ENCODE data around the gene TFF3. TPM values are rescaled to one million over a fixed set of nuclear protein-coding genes. Genes with fewer than 3 reads are reported as not detected.

The TFF3 gene
- total and polyA plus RNA-seq, 2 experiments from 2014 or later: 84.4 to 589 TPM

DNA sequence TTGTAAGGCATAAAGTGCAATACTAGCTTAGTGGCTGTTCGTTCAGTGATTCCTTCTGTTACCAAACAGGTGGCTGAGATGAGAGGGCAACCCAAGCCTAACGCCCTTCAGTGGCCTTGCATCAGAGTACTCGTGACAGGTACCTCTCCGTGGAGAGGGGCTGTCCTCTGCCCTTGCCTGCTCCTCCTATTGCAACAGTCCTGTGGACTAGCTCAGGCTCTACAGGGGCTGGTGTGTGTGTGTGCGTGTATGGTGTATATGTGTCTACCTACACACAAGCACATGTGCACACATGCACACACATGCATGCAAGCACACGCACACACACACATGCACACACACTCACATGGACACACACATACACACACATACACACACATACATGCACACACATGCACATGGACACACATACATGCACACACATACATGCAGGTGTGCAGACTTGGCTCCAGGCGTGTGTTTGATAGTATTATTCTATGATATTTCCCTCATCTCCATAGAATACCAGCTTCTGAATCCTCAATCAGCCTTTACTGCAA, 15.1 kb downstream of the TFF3 start:
- H3K79me2 ChIP-seq: no peaks in the 10 kb centered on the region
- H2AFZ ChIP-seq: no peak overlapping the region
- 90% methylated on average over 7 of the region's 7 CpGs for WGBS (ENCODE audit: low lambda C conversion rate, missing lambda C conversion rate)
- H3K4me1 ChIP-seq (ENCODE audit: insufficient read depth): peaks cover 3% of the 10 kb centered on the region
- TF ChIP-seq EZH2phosphoT487 (IDR thresholded peaks at IDR 0.05; ENCODE audit: low read depth, severe bottlenecking, unreplicated experiment): no peak
- TF ChIP-seq, protein P1, sequence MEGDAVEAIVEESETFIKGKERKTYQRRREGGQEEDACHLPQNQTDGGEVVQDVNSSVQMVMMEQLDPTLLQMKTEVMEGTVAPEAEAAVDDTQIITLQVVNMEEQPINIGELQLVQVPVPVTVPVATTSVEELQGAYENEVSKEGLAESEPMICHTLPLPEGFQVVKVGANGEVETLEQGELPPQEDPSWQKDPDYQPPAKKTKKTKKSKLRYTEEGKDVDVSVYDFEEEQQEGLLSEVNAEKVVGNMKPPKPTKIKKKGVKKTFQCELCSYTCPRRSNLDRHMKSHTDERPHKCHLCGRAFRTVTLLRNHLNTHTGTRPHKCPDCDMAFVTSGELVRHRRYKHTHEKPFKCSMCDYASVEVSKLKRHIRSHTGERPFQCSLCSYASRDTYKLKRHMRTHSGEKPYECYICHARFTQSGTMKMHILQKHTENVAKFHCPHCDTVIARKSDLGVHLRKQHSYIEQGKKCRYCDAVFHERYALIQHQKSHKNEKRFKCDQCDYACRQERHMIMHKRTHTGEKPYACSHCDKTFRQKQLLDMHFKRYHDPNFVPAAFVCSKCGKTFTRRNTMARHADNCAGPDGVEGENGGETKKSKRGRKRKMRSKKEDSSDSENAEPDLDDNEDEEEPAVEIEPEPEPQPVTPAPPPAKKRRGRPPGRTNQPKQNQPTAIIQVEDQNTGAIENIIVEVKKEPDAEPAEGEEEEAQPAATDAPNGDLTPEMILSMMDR (IDR thresholded peaks at IDR 0.05; ENCODE audit: poor library complexity): no peak
- TF ChIP-seq EZH2 (IDR thresholded peaks at IDR 0.05; ENCODE audit: borderline replicate concordance): no peak
- no peak for DNase-seq (ENCODE audit: low spot score)
- no peaks in the 10 kb centered on the region for H3K9me3 ChIP-seq (ENCODE audit: low read depth)
- no peaks in the 10 kb centered on the region for H4K20me1 ChIP-seq (ENCODE audit: insufficient read depth, poor library complexity, severe bottlenecking)
- no peaks in the 10 kb centered on the region for H3K9me2 ChIP-seq (replicated peaks; ENCODE audit: insufficient read depth)
- no peaks in the 10 kb centered on the region for H3K27me3 ChIP-seq
- H3K4me3 ChIP-seq: no peak overlapping the region
- H3K36me3 ChIP-seq (replicated peaks; ENCODE audit: insufficient read depth, low read depth): no peaks in the 10 kb centered on the region
- no peak overlapping the region for H3K27ac ChIP-seq
- no peak overlapping the region for H3K4me2 ChIP-seq

DNA sequence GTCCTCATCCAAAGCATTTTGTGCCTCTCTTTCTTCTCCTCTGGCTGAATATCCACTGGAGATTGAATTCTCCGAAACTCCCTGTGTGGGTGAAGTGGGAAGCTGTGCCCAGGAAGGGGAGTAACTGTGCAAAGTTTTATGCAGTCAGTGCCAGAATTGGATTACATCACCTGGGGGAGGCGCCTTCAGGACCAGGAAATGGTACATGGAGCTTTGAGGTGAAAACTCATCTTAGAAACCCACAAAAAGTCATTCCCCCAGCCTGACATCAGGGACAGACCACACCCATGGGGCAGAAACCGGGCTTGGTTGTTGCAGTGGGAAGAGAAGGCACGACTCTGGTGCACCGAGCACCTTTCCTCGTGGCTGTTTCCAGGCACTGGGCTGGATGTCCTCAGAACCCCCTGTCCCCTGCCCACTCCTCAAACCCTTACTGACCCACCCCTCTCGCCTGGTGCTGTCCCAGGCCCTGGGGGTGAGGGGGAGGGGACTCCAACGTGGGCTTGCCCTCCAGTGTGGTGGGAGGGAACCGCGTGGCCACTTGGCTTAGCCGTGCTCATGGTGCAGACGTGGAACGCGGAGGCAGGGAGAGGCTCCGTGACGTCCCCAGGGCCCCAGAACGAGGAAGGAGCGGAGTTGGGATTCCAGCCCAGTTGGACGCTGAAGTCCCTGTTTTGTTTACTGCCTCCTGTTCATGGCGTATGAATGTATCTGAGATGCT, 15.7 kb downstream of the TFF3 start:
- no peaks in the 10 kb centered on the region for H3K27me3 ChIP-seq
- no peak for DNase-seq (ENCODE audit: low spot score)
- no peak overlapping the region for H3K27ac ChIP-seq
- TF ChIP-seq, protein P1 (IDR thresholded peaks at IDR 0.05; ENCODE audit: poor library complexity): no peak
- TF ChIP-seq EZH2 (IDR thresholded peaks at IDR 0.05; ENCODE audit: borderline replicate concordance): no peak
- TF ChIP-seq EZH2phosphoT487 (IDR thresholded peaks at IDR 0.05; ENCODE audit: low read depth, severe bottlenecking, unreplicated experiment): no peak
- no peaks in the 10 kb centered on the region for H3K79me2 ChIP-seq
- peaks cover 3% of the 10 kb centered on the region for H3K4me1 ChIP-seq (ENCODE audit: insufficient read depth)
- no peak overlapping the region for H3K4me2 ChIP-seq
- no peaks in the 10 kb centered on the region for H3K9me3 ChIP-seq (ENCODE audit: low read depth)
- WGBS (ENCODE audit: low lambda C conversion rate, missing lambda C conversion rate): 93% methylated on average over 20 of the region's 20 CpGs
- H4K20me1 ChIP-seq (ENCODE audit: insufficient read depth, poor library complexity, severe bottlenecking): no peaks in the 10 kb centered on the region
- no peaks in the 10 kb centered on the region for H3K36me3 ChIP-seq (replicated peaks; ENCODE audit: insufficient read depth, low read depth)
- H3K9me2 ChIP-seq (replicated peaks; ENCODE audit: insufficient read depth): no peaks in the 10 kb centered on the region
- no peak overlapping the region for H3K4me3 ChIP-seq
- no peak overlapping the region for H2AFZ ChIP-seq

DNA sequence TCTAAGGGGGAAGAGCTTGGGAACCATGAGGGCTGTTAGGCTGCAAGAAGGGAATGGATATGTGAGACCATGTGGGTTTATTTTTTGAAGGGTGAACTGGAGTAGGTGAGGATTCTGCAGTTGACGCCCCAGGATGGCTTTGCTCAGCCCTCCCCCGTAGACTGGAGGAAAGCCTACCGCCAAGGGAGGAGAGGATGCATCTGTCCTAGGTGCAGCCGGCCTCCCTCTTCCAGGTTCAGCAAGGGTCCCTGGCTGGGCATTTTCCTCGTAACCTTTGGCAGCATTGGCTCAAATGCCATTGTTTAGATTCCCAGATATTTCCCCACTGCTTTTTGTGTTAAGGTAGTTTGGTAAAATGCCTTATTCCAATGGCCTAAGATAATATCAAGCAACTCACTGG, 16.6 kb downstream of the TFF3 start:
- Histone ChIP-seq H2AFZ (no peak overlapping the region), H3K4me3 (no peak overlapping the region), H4K20me1 (ENCODE audit: insufficient read depth, poor library complexity, severe bottlenecking) (no peaks in the 10 kb centered on the region), H3K4me2 (no peak overlapping the region), H3K27me3 (no peaks in the 10 kb centered on the region), H3K36me3 (replicated peaks; ENCODE audit: insufficient read depth, low read depth) (no peaks in the 10 kb centered on the region), H3K9me2 (replicated peaks; ENCODE audit: insufficient read depth) (no peaks in the 10 kb centered on the region), H3K9me3 (ENCODE audit: low read depth) (no peaks in the 10 kb centered on the region), H3K4me1 (ENCODE audit: insufficient read depth) (peaks cover 3% of the 10 kb centered on the region), H3K79me2 (no peaks in the 10 kb centered on the region), H3K27ac (no peak overlapping the region)
- TF ChIP-seq EZH2 (IDR thresholded peaks at IDR 0.05; ENCODE audit: borderline replicate concordance) (no peak), EZH2phosphoT487 (IDR thresholded peaks at IDR 0.05; ENCODE audit: low read depth, severe bottlenecking, unreplicated experiment) (no peak)
- TF ChIP-seq, protein P1 (IDR thresholded peaks at IDR 0.05; ENCODE audit: poor library complexity): no peak
- DNase-seq (ENCODE audit: low spot score): no peak
- WGBS (ENCODE audit: low lambda C conversion rate, missing lambda C conversion rate): 82% methylated on average over 5 of the region's 5 CpGs
